Measurements from ENCODE around the gene CD4.

GRCh38 chr12:6830286-6830890 lies 41.1 kb downstream of the CD4 start:
- no peak for TF ChIP-seq POLR2A (IDR thresholded peaks at IDR 0.05)
- no peak for TF ChIP-seq CTCF (IDR thresholded peaks at IDR 0.05)
